ENCODE data around the gene KRTAP5-5.
A peak's percentile ranks its signal among the peaks of the same experiment; 100 is the strongest.
"Not testable (repeated sequence)": the region's sequence is repeated elsewhere in the genome, so short reads cannot be mapped to it uniquely, and the experiment has no call there.

Gene KRTAP5-5

DNA sequence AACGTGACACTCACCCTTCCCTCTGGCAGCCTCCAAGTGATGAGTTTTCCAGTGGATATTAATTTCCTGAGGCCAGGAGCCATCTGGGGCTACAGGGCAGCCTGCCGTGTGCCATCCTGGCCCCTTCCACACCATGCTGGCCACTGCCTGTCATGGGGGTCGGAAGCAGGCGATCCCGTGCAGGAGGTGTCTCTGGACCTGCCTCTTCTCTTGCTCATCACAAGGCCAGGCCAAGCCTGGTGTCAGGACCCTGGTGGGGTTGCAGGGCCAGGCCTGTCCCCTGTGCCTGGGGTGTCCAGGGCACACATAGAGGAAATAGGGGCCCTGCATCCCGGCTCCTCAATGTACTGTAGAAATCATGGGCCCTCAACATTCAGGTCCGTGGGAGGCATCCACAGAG, 24.9 kb upstream of the KRTAP5-5 start:
- Histone ChIP-seq H3K4me3 (no peak overlapping the region), H3K27ac (no peak overlapping the region)

DNA sequence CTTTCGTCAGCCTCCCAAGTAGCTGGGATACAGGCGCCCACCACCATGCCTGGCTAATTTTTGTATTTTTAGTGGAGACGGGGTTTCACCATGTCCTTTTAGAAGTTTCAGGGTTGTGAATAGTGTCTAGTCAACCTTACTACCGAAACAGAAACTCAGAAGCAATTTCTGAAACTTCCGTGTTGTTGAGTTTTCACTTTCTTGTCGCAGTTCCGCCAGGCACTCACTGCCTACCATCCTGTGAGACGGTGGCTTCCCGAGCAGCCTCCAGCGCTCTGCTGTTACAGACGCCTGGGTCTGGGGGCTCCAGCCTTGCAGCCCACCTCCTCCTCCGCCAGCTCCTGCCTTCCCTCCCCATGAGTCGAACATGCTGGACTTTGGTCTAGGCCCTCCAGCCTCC, 23.7 kb upstream of the KRTAP5-5 start:
- peak overlapping the region in 1 of 21 experiments; percentile 42 for H3K27ac ChIP-seq
- not testable (repeated sequence) for H3K4me3 ChIP-seq

DNA sequence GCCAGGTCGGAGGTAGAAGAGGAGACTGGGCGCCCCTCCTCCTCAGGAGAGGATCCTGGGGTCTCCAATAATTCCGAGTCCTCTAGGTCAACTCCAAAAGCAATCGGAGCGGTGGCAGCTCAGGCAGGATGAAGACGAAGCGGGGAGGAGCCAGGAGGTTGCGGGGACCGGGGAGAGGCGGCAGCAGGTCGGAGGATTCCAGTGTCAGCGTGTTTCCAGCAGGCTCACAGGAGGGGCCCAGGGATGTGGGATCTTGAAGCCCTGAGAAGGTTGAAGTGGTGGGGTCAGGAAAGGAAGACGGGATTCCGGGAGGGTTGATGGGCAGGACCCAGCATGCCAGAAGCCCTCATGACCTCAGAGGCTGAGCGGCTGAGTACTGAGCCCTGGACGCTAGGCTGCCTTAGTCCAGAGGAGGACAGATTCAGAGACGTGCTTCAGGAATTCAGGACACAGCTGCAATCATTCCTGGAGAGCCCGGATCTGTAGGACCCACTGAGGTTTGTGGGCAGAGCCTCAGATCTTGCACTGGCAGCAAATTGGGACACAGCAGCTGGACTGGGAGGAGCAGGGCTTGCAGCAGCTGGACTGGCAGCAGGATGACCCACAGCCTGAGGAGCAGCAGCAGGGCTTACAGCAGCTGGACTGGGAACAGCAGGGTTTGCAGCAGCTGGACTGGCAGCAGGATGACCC, 22.3 kb upstream of the KRTAP5-5 start:
- not testable (repeated sequence) for H3K27ac ChIP-seq, H3K4me3 ChIP-seq

DNA sequence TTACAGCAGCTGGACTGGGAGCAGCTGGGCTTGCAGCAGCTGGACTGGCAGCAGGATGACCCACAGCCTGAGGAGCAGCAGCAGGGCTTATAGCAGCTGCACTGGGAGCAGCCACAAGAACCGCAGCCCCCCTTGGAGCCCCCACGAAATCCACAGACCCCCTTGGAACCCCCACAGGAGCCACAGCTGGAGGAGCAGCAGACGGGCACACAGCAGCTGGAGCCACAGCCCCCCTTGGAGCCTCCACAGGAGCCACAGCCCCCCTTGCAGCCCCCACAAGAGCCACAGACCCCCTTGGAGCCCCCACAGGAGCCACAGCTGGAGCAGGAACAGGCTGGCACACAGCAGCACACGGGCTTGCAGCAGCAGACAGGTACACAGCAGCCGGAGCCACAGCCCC, 21.7 kb upstream of the KRTAP5-5 start:
- not testable (repeated sequence) for H3K27ac ChIP-seq, H3K4me3 ChIP-seq

DNA sequence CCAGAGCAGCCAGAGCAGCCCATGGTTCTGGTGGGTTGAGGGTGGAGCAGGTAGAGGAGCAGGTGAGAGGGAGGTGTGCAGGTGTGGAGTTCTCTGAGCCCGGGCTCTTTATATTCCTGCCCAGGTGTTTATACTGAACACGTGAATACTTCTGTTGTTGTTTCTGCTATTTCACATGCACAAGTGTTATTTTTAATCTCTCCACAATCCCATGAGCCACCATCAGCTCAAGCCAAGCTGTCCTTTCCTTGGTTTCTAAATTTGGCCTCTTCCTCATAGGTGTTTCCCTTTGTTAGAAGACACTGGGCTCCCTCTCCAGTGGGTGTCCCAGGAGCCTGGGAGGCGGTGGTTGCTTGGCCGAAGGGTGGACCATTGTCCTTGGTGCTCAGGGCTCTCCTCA, 21.2 kb upstream of the KRTAP5-5 start, which contains the start of gene KRTAP5-3:
KRTAP5-3 (minus strand) TSS at position 101 of the 400 bp plus-strand sequence; CDS start at position 23, 78 bp downstream.
- Histone ChIP-seq H3K4me3 (no peak within 1 kb of the TSS), H3K27ac (no peak within 1 kb of the TSS)

DNA sequence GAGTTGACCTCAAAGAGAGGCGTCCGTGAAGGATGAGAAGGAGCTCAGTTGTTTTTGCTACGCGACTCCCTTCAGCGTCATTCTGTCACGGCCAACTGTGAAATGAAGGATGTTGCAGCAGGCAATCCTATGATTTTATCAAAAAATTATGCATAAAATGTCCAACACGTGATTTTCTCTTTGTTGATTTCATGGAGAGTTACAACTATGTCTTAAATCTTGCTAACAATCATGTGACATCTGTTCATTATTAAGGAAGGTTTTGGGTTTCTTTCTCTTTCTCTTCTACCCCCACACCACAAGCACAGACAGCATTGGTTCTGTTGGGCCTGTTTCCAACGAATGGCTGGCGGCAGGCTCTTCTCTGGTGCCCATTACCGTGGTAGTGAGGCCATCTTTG, 11.3 kb upstream of the KRTAP5-5 start:
- no peak overlapping the region for H3K27ac ChIP-seq
- H3K4me3 ChIP-seq = no peak overlapping the region

DNA sequence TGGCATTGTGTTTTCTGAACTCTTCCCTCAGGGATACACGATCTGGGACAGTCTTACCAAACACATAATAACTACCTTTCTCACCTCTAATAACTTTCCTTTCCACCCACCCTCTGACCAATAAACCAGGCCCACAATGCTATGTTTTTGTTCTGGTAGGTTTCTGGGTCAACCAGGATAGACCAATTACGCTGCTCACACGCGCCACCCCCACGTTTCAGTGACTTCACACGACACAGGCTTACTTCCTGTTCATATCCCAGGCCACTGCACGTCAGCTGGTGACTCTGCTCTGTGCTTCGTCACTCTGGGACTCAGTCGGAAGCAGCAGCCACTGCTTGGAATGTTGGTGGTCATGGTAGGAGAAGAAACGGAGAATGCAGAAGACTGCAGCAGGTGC, 10.1 kb upstream of the KRTAP5-5 start:
- no peak overlapping the region for H3K27ac ChIP-seq
- H3K4me3 ChIP-seq = no peak overlapping the region

DNA sequence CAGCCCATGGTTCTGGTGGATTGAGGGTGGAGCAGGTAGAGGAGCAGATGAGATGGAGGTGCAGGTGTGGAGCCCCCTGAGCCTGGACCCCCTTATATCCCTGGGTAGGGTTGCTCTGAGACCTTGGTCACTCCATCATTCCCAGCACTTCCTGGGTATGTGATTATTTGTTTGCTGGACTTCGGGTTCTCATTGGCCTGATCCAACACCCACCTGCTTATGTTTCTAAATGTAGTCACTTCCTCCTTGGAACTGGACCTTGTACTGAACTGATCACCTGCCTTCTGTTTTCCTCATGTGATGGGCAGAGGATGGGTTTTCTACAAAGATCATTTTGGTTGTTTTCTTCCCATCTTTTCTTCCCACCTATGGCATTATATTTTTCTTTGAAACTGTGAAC, 7.5 kb upstream of the KRTAP5-5 start, which contains the start of gene KRTAP5-4:
KRTAP5-4 (minus strand) TSS at position 53 of the 400 bp plus-strand sequence; CDS start at position 8, 45 bp downstream.
- no peak within 1 kb of the TSS for H3K27ac ChIP-seq
- no peak within 1 kb of the TSS for H3K4me3 ChIP-seq

DNA sequence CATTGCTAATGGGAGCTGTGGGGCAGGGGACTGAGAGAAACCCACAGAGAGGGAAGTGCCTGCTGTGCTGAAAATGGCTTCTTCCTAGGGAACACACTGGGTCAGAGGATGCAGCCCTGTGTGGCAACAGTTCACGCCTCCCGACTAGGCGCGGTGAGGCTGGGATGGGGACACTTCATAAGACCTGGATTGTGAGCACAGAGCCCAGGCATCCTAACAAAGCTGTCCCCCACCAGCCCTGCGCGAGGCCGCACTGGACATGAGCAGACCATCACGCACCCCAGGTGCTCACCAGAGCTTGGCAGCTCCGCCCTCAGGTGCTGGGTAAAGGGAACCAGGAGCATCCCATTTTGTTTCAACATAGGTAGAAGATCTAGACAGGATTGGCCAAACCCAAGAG, 5.9 kb upstream of the KRTAP5-5 start:
- H3K27ac ChIP-seq = no peak overlapping the region
- no peak overlapping the region for H3K4me3 ChIP-seq

DNA sequence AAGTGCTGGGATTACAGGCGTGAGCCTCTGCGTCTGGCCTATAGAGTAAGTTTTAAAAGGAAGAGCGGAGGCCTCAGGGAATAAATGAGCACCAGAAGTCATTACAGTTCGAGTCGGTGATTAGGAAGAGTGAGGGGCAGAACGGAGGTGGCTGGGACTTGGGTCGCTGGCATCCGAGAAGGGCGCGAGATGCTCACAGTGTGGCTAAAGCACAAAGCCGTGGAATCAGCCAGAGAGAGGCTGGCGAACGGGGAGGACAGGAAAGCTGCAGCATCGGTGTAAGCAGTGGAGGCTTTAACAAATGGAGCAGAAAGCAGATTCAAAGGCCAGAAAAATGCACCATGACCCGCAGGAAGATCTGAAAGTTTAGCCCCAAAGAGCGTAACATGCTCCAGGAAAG, 5.0 kb upstream of the KRTAP5-5 start:
- Histone ChIP-seq H3K4me3 (no peak overlapping the region), H3K27ac (no peak overlapping the region)

DNA sequence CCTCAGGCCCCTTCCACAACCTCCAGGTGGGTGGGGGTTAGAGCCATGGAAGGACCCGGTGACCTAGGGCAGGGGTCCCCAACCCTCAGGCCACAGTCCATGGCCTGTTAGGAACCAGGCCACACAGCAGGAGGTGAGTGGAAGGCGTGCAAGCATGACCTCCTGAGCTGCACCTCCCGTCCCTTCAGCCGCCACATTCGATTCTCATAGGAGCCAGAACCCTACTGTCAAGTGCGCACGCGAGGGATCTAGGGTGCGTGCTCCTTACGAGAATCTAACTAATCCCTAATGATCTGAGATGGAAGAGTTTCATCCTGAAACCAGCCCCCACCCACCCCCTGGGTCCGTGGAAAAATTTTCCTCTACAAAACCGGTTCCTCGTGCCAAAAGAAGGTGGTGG, 4.0 kb upstream of the KRTAP5-5 start:
- H3K4me3 ChIP-seq = no peak overlapping the region
- no peak overlapping the region for H3K27ac ChIP-seq

DNA sequence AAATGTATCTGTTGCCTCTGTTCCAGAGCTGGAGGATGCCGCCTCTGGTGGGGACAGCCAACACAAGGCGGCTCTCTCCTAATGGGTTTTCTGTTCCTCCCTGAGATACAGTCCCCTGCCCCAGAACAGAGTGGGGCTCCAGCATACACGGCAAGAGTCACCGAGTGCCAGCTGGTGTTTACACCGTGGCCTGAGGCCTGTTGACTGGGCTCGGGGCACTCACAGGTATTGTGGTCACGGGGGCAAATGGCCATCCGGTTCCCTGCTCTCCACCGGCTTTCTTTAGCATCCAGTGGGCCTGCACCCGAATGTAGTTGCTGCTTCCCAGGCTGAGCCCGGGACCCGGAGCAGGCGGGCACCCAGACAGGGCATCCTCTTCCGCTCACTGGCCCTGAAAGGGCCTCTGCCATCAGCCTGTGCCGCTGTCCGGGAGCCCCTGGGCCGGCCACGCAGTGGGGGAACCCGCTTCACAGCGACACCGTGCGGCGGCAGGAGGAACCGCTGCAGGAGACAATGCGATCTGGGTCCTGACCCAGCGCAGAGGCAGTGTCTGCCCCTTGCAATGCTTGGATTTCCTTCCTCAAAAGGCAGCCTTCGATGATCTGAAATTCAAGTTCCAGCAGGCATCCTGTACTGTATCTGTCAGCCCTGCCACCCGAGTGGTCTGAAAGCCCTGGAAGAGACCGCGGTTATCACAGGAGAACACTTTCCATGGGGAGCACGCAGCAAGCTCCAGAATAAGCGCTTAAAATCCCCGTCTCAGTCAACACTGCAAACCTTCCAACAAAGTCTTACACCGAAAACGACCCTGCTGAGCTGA, 859 bp upstream of the KRTAP5-5 start:
- no peak overlapping the region for H3K4me3 ChIP-seq
- no peak overlapping the region for H3K27ac ChIP-seq

DNA sequence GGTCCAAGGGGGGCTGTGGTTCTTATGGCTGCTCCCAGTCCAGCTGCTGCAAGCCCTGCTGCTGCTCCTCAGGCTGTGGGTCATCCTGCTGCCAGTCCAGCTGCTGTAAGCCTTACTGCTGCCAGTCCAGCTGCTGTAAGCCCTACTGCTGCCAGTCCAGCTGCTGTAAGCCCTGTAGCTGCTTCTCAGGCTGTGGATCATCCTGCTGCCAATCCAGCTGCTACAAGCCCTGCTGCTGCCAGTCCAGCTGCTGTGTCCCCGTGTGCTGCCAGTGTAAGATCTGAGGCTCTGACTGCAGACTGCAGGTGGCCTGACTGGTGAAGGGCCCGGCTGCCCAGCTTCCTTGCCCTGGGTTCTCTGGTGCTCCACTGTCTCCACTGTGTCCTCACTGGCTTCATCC, 696 bp downstream of the KRTAP5-5 start:
- H3K4me3 ChIP-seq = no peak overlapping the region

DNA sequence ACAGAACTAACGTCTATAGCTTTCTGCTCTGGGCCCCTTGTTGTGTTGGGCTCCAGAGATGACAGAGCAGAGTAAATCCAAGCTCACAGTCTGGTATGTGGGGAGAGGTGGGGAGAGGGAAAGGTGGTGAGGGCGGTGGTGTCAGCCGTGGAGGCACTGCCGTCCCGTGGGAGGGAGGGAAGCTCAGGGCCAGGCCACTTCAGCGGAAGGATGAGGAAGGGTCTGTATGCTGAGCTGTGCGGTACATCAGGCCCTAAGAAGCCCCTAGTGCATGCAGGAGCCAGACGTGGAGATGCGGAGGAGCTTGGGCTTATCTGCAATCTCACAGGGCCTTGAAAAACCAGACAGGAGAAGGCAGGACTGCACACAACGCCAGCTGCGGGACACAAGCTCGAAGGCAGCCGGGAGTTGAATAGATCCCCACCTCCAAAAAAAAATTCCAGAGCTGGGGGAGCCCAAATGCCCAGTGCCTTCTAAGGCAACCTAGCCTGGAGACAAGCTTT, 1.5 kb downstream of the KRTAP5-5 start:
- Histone ChIP-seq H3K4me3 (no peak overlapping the region), H3K27ac (no peak overlapping the region)

More for the DNA sequence above, 696 bp downstream of the KRTAP5-5 start:
- H3K27ac ChIP-seq = no peak overlapping the region

DNA sequence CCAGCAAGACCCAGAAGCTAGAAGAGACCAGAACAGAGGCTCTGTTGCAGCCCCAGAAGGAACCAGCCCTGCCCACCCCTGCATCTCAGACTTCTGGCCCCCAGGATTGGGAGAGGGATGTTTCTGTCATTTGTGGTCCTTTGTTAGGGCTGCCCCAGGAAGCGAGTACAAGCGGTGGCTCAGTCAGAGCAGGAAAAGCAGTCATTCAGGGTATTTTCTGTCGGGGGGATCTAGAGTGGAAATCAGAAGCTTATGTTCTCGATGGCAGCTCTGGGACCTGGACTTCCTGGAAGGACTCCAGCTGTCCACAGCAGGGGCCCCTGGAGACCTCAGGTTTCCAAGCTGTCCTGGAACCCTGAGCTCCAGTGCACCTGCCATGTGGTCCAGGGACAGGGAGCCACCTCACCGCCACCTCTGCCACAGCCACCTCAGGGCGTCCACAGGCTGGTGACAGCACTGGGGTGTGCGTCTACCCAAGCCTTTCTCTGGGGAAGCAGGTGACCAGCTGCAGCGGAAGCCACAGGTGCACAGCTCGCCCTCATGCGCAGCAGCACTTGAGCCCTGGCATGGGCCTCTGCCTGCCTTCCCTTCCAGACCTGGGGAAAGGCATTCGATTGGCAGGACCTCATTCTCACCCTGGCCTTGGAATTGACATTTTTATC, 2.6 kb downstream of the KRTAP5-5 start:
- Histone ChIP-seq H3K4me3 (no peak overlapping the region), H3K27ac (no peak overlapping the region)

DNA sequence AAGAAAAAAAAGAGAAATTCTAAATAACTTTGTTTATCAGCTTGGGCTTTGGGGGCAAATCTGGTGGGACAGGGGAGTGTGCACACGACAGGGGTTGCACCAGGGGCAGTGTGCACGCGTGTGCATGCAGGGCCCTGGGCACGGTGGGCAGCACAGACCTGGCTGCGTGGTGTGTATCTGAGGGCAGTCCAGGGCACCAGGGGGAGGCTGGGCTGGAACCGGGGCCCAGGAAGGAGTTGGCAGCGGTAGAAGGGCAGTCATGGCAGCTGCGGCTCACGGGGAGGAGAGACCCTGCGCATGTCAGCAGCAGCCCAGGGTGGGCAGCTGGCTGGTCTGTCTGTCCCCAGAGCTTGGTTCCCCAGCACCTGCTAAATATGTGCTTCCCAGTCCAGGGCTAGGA, 4.3 kb downstream of the KRTAP5-5 start:
- no peak overlapping the region for H3K27ac ChIP-seq
- H3K4me3 ChIP-seq = no peak overlapping the region

DNA sequence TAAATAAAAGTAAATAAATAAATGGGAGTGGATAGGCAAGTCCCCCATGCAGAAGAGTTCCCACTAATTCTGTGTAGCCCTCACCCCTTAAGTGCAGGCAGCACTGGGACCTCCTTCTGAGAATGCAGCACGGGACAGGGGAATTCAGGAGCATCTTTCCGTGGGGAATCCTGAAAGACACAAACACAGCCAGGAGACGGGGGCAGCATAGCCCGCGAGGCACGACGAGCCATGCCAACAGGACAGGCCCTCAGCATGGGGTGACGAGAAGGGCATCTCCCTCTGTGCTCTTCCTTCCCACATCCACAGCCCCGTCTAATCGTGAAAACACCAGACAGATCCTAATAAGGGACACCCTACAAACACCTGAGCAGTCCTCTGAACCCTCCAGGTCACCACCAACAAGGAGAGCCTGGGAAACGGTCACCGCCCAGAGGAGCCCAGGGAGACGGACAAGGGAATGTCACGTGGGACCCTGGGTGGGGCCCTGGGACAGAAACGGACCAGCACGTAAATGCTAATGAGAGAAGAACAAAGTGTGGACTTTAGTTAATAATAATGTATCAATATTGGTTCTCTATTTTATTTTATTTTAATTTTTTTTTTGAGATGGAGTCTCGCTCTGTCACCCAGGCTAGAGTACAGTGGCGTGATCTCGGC, 6.8 kb downstream of the KRTAP5-5 start:
- Histone ChIP-seq H3K4me3 (no peak overlapping the region), H3K27ac (no peak overlapping the region)

DNA sequence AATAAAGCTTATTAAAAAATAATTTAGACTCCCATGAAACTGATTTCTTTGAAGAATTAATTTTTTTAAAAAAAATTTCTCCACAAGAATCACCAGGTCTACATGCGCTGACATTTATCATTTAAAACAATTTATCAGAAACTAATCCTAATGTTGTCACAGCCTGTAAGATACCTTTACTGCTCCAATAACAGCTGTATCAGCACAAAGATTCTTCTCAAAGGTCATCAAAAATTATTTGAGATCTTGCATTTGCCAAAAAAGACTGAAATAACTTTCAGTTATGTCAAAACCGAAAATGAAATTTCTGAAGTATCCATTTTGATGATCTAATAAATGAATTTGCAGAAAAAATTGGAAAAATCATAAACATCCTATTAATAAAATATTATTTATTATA, 8.1 kb downstream of the KRTAP5-5 start:
- Histone ChIP-seq H3K4me3 (no peak overlapping the region), H3K27ac (no peak overlapping the region)

DNA sequence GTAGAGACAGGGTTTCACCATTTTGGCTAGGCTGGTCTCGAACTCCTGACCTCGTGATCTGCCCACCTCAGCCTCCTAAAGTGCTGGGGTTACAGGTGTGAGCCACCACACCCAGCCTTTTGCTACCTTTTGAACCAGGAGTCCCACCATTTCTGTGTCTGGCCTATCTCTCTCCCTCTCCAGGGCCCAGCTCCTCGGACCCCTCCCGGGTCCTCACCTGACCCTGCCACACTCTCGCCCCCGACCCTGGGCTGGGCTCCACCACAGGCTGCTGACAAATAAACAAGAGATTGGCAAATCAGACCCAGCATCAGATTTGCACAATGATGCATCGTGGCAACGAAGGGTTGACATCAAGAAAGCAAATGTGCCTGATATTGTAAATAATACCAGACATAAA, 8.8 kb downstream of the KRTAP5-5 start:
- Histone ChIP-seq H3K4me3 (no peak overlapping the region), H3K27ac (no peak overlapping the region)

DNA sequence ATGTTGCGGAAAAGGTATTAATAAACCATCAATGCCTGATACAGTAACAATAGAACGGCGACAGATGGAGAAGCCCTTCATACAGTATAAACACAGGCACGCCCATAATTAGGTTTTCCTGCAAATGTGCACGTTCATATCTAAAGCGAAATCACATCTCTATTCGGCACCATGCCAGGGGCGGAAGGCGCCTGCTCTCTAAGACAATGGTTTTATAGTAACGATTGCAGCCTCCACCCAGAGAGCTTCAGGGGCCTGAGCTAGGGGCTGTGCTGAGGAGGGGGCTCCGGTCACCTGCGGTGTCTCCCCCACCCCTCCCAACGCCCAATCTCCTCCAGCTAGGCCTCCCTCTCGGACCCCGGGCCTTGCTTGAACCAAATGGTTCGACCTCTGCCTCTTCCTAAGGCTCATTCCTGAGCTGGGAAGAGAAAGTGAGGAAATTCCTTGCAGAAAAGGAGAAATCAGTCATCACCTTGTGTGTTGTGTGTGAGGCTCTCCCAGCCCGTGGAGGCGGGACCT, 9.6 kb downstream of the KRTAP5-5 start:
- H3K27ac ChIP-seq = no peak overlapping the region
- H3K4me3 ChIP-seq = no peak overlapping the region
